Measurements from ENCODE around the gene TDRD7.
"Not testable (repeated sequence)": the region's sequence is repeated elsewhere in the genome, so short reads cannot be mapped to it uniquely, and the experiment has no call there.

TDRD7 gene

DNA sequence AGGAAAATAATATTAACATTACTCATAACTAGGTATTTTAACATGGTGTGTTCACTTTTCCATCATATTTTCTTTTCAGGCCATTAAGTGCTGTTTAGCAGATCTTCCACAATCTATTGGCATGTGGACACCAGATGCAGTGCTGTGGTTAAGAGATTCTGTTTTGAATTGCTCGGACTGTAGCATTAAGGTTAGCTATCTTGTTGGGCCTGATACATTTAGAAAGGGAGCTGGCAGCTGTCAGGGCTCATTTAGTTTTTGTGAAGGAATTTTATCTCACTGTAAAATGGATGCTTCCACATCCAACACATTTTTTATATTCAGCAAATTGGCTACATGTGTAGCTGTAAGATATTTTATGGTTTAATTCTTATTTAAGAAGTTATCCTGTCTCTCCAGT, 68.9 kb downstream of the TDRD7 start:
- no peak for DNase-seq

DNA sequence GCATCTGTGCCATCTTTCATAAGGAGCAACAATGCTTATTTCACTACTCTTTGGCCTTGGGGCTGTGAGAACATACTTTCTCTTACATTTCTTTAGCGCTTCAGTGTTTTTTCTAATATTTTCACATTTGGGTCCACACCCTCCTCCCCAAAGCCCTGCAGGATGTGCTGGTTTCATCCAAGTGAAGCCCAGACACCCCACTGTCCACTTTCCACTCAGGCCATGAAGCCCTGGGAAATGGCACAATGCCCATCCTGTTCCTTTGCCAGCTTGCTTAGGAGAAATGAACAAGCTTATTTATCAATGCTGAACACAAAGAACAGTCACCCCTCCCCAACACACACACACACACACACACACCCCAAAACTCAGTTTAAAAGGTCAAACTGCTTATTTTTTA, 72.2 kb downstream of the TDRD7 start:
- DNase-seq: no peak

GRCh38 chr9:97487107-97487506, 75.2 kb downstream of the TDRD7 start:
- no peak for DNase-seq

DNA sequence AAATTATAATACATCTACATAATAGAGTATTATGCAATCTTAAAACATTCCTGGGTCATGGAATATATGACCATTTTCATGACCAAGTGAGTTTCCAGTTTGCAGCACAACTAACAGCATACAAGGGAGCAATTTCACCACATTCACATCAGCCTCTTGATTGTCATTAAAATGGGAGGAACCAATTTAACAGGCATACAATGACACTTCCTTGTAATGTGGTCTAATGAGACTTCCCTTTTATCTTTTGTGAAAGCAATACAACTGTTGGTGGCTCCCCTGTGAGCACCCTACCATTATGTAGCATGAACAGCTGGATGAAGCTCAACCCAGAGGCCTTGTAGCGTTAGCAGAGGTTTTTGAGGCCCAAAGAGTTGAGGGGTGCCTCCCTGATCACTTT, 76.0 kb downstream of the TDRD7 start:
- no peak for DNase-seq

GRCh38 chr9:97491216-97491999, 79.5 kb downstream of the TDRD7 start:
- no peak for DNase-seq

- DNase-seq: not testable (repeated sequence)
These were observed 85.9 kb downstream of the TDRD7 start for GRCh38 chr9:97497558-97498375.

- not testable (repeated sequence) for DNase-seq
These were observed 87.0 kb downstream of the TDRD7 start for GRCh38 chr9:97498846-97499245.

DNA sequence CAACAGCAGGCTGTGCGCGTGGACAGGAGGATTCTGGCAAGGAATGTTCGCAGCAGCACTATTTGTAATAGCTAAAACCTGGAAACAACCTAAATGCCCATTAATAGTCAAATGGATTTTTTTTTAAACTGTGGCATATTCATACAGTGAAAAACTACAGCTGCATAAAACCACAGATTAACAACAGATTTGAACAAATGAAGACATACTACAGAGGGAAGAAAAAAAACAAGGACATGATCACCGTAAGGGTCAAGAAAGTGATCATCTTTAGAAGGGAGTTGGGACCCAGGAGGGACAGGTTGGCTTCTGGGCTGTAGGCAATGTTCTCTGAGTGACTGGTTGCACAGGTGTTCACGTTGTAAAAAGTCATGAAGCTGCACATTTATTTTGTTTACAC, 88.4 kb downstream of the TDRD7 start:
- DNase-seq: no peak

DNA sequence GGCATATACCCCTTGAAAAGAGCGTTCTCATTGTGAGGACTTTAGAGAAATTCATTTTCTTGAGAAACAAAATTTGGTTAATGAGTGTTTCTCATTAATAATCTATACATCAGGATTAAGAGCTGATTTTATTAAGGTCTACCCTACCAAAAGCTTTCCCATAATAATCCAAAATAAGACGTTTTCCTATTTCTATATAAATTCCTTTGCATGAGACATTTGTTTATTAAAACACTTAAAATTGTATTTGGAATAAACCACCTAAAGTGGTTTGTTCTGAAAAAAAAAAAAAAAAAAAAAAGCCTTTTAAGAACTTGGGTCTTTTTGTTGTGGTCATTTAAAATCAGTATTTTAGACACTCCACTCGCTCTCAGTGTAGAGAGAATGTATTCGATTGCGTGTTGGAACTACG, 88.9 kb downstream of the TDRD7 start:
- DNase-seq: no peak

DNA sequence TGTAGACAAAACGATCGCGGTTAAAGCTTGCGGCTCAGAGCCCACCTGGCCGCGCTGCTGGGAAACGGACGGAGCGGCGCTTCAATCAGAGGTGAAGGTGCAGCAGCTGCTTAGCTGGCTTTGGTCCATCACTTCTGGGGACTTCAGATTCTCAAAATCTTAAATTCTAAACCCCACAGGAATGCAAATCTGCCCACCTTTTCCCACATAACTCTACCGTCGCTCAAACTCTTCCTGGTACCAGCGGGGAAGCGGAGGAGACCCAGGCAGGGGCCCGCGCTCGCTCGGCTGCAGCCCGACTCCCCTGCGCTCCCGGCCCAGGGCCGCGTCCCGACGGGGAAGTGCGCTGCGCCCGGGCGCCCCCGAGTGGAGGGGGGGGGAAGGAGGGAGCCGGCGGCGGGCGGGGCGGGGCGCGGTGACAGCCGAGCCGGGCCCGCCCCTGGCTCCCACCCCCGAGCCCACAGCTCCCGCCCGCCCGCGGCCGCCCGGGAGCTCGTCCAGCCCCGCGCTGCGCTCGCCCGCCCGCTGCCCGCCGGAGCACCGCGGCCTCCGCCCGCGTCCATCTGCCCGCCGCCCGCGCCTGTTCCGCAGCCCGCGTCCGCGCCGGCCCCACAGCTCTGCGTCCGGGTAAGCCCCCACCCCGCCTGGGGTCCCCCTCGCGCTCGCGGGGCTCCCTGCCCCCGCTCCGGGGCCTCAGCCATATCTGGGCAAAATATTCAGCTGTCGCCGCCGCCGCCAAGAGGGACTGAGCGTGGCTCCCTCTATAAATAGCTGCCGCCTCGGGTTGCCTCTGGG, 89.5 kb downstream of the TDRD7 start, which contains the start of gene TMOD1:
Gene TMOD1 (plus strand): TSS at position 490 of the 795 bp plus-strand sequence. CDS start 22,523 bp downstream, outside the sequence.
- DNase-seq: peak; percentile 14

- DNase-seq: no peak
These were observed 90.0 kb downstream of the TDRD7 start for GRCh38 chr9:97501972-97502221.

DNA sequence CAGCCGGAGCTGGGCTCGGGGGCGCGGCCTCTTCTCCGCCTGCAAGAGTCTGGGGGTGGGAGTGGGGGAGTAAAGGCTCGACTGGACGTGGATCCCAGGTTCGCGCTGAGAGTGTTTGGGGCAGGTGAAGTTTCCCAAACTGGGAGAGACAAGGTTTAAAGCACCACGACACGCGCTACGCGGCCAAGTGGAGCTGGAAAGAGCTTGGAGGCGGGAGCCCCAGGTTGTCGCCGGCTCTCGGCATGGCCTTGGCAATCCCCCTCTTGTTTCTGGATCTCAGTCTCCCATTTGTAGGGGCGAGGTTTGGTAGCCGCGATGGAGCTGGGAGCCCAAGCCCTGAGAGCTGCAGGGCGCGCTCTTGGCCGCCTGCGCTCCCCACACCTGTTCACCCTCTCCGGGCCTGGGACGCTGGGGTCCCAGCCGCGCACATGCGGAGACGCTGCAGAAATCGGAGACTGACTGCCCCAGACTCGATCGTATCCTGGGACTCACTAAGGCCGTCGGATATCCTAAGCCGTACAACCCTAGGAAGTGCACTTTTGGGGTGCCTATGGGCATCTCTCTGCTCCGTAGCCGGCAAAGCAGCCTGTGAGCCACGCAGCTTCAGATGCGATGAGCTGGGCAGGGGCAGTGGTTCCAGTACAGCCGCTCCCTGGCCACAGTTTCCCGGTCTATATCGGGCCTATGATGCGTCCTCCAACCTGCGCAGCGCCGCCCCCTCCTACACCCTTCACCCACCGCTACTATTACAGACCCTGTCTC, 90.5 kb downstream of the TDRD7 start:
- no peak for DNase-seq

DNA sequence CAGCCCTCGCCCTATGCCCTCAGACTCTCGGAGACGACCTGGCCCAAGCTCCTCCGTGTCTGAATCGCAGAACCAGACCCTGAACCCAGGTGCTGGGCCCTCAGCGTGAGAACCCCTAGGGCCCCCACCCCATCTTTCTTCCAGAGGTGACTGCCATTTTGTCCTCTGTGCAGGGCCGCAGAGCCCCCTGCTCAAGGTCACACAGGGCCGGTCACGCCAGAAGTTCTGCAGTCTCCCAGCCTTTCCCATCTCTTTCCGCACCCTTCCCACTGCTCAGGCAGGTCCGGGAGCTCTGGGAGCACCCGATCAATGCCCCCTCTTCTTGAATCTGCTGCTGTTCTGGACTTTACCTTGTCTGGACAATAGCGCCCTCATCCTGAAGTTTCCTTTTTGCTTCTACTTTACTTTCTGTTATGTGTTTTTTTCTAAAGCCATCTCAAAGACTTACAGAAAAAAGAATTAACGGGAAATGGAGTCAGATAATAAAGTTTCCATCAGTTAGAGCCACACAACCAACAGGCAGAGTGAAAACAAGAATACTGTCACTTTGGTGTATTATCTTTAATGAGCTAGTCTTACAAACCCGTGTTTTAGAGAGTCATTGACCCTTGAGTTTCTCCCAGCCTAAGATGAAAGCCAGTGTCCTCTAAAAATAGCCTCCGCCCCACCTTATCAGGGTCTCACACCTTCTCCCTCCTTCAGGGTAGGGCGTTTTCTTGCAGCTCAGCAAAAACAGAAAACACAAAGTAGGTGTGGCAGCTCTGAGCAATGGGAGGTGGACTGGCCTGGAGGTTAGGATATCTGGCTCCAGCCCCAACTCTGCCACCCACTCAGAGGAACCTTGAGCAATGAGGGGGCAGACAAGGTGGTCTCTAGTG, 91.3 kb downstream of the TDRD7 start:
- DNase-seq: no peak

DNA sequence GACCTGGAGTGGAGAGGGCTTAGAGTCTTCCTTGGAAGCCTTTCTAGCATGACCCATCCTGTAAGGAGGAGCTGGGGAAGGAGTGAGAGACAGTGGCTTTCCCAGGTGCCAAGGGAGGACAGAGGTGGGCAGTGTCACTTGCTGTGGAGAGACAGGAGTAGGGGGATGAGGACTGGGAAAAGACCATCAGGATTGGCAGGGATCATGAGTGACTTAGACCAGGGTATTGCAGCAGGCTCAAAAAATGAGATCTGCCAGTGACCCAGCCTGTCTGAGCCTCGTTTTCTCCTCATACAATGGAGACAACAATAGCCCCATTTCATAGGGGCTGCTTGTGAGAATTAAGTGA, 91.9 kb downstream of the TDRD7 start:
- DNase-seq: no peak

GRCh38 chr9:97504381-97505216, 92.7 kb downstream of the TDRD7 start:
- no peak for DNase-seq

DNA sequence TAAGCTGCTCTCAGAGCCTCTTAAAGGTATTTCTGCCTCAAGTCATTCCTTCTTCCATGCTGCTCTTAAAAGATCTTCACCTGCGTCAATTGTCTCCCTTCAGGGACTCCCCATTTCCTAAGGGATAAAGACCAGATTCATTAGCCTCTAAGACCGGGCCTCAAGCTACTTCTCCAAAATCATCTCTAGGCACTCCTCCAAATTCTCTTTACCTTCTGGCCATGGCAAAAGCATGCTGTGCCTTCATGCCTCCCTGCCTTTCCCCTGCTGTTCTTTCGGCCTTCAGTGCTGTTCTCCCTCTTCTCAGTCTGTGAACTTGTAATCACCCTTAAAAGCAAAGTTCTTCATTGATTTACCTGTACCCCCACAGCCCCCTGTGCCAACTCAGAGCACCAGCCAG, 93.9 kb downstream of the TDRD7 start:
- DNase-seq: no peak

GRCh38 chr9:97506306-97506705, 94.4 kb downstream of the TDRD7 start:
- no peak for DNase-seq

- no peak for DNase-seq
These were observed 94.9 kb downstream of the TDRD7 start for GRCh38 chr9:97506787-97507186.

DNA sequence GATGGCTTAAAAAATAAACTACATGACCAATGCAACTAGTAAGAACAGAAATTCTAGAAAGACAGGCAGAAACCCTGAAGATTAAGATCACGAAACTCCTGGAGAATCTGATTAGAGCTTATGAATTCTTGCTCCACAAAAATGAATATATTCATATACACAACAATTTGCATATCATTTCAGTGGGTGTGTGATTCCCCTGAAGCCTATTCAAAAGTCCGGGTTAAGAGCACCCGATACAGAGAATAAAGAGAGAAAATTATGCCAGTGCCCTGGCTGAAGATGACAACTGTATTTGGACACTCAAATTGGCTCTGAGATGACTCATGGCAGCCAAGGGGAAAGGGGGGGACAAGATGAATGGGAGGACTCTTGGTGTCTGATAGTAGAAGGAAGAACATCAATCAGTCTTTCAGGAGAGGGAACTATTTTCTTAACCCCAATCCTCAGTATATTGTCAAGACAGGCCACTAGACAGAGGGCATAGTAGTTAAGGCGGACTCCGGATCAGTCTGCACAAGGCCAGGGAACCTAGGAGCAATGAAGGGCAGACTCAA, 95.6 kb downstream of the TDRD7 start:
- DNase-seq: no peak

DNA sequence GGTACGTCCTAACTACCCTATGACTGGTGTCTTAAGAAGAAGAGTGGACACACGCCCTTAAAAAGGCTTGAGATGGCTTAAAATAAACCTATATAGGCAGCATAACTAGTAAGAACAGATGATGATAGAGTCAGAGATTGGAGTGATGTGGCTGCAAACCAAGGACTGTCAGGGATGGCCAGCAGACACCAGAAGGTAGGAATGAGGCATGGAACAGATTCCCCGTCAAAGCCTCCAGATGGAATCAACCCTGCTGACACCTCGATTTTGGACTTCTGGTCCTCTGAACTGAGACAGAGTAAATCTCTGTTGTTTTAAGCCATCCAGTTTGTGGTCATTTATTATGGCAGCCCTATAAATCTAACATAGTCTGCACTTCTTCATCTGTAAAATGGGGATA, 97.0 kb downstream of the TDRD7 start:
- DNase-seq: no peak
